Activated CD8-positive, alpha-beta T cell treated with anti-CD3 and anti-CD28 coated beads, Interleukin-2, amount 10 ng/mL, durations not matched to agents 7 days and 5 days (primary cell): ENCODE results near the gene IL17RC. TPM values are rescaled to one million over a fixed set of nuclear protein-coding genes. Genes with fewer than 3 reads are reported as not detected.
A peak's percentile ranks its signal among the peaks of the same experiment; 100 is the strongest.
"Not testable (repeated sequence)": the region's sequence is repeated elsewhere in the genome, so short reads cannot be mapped to it uniquely, and the experiment has no call there.

Experiments
- ATAC-seq: fragments of 150-1000 bp; cut with Tn5 transposase; one replicate; pipeline ENCODE4 v1.10.0; 2021; ENCODE audit warnings: moderate library complexity
- CTCF ChIA-PET: fragments of 350-600 bp; sonication (Branson Sonifier 250); formaldehyde crosslinking; loops from one replicate; lab custom pipeline; 2021; ENCODE audit warnings: antibody characterized with exemption; lab: Charles Lee
- POLR2A ChIA-PET: fragments of 350-600 bp; sonication (Branson Sonifier 250); formaldehyde crosslinking; loops from one replicate; lab custom pipeline; 2021; ENCODE audit warnings: antibody characterized with exemption; lab: Charles Lee
- DNase-seq: peaks from one replicate; pipeline ENCODE4 v3.0.0-alpha.2; 2020
- H3K27ac Mint-ChIP-seq: one replicate; pipeline ENCODE4 v1.8.0; 2021; ENCODE audit warnings: mild to moderate bottlenecking, mixed read lengths
- H3K27me3 Mint-ChIP-seq: one replicate; pipeline ENCODE4 v1.8.0; 2021; ENCODE audit warnings: low read depth, mixed read lengths
- H3K36me3 Mint-ChIP-seq: one replicate; pipeline ENCODE4 v1.8.0; 2021; ENCODE audit warnings: low read depth, mixed read lengths
- H3K4me1 Mint-ChIP-seq: one replicate; pipeline ENCODE4 v1.8.0; 2021; ENCODE audit warnings: low read depth, mixed read lengths
- H3K4me3 Mint-ChIP-seq: one replicate; pipeline ENCODE4 v1.8.0; 2021; ENCODE audit warnings: mild to moderate bottlenecking, mixed read lengths
- H3K9me3 Mint-ChIP-seq: one replicate; pipeline ENCODE4 v1.8.0; 2022; ENCODE audit warnings: mixed read lengths; ENCODE audit not compliant: insufficient read depth
- total RNA-seq, 2 experiments: library from RNA; stranded (reverse); gene quantifications; one replicate each; pipeline ENCODE4 v1.2.3, GENCODE V29; 2021

IL17RC gene
- total RNA-seq, 2 experiments from 2014 or later, result 0.42 to 0.55 TPM

GRCh38 chr3:9883706-9884554 lies 33.0 kb upstream of the IL17RC start:
- no peak overlapping the region for H3K27ac Mint-ChIP-seq
- ATAC-seq (no peak), DNase-seq (no peak)
- H3K9me3 Mint-ChIP-seq, result no peaks in the 10 kb centered on the region
- H3K27me3 Mint-ChIP-seq, result peaks cover 8% of the 10 kb centered on the region
- CTCF ChIA-PET, result interaction anchor here (1.0 to 1.8 kb wide), 3 partner anchors 9 to 380 kb away, joined by 3 to 6 read pairs (median 5); no protein-coding TSS in a partner anchor
- H3K36me3 Mint-ChIP-seq, result no peaks in the 10 kb centered on the region
- POLR2A ChIA-PET, result no interaction called here
- no peak overlapping the region for H3K4me3 Mint-ChIP-seq
- no peaks in the 10 kb centered on the region for H3K4me1 Mint-ChIP-seq

- CTCF ChIA-PET, result interaction anchor here (1.0 to 1.8 kb wide), 3 partner anchors 46 to 380 kb away, joined by 3 to 6 read pairs (median 5); no protein-coding TSS in a partner anchor
- no peak for ATAC-seq
- no peak for DNase-seq
- POLR2A ChIA-PET, result no interaction called here
- H3K4me1 Mint-ChIP-seq, result peaks cover 3% of the 10 kb centered on the region
- peaks cover 8% of the 10 kb centered on the region for H3K27me3 Mint-ChIP-seq
- no peaks in the 10 kb centered on the region for H3K9me3 Mint-ChIP-seq
- H3K27ac Mint-ChIP-seq, result no peak overlapping the region
- no peaks in the 10 kb centered on the region for H3K36me3 Mint-ChIP-seq
- H3K4me3 Mint-ChIP-seq, result no peak overlapping the region
These were observed 32.2 kb upstream of the IL17RC start for GRCh38 chr3:9884555-9885165.

- POLR2A ChIA-PET, result no interaction called here
These were observed 30.6 kb upstream of the IL17RC start for GRCh38 chr3:9886328-9886727.

GRCh38 chr3:9887480-9887879 lies 29.4 kb upstream of the IL17RC start:
- no peak for DNase-seq
- H3K4me3 Mint-ChIP-seq, result no peak overlapping the region
- H3K9me3 Mint-ChIP-seq, result no peaks in the 10 kb centered on the region
- POLR2A ChIA-PET, result no interaction called here
- CTCF ChIA-PET, result interaction anchor here (1.3 kb wide), 1 partner anchor 15 kb away, joined by 3 read pairs; the partner anchor contains the start of gene IL17RE
- ATAC-seq, result no peak
- H3K27ac Mint-ChIP-seq, result no peak overlapping the region
- H3K27me3 Mint-ChIP-seq, result peaks cover 5% of the 10 kb centered on the region
- H3K36me3 Mint-ChIP-seq, result peaks cover 13% of the 10 kb centered on the region
- H3K4me1 Mint-ChIP-seq, result peaks cover 18% of the 10 kb centered on the region

More at GRCh38 chr3:9886328-9886727, 30.6 kb upstream of the IL17RC start:
- CTCF ChIA-PET, result interaction anchor here (1.3 kb wide), 1 partner anchor 16 kb away, joined by 3 read pairs; the partner anchor contains the start of gene IL17RE
- Mint-ChIP-seq H3K36me3 (peaks cover 6% of the 10 kb centered on the region), H3K4me1 (peaks cover 11% of the 10 kb centered on the region), H3K9me3 (no peaks in the 10 kb centered on the region), H3K27ac (no peak overlapping the region), H3K27me3 (peaks cover 5% of the 10 kb centered on the region), H3K4me3 (no peak overlapping the region)
- no peak for ATAC-seq
- DNase-seq, result no peak

- H3K4me1 Mint-ChIP-seq, result peaks cover 26% of the 10 kb centered on the region
- no peak for ATAC-seq
- H3K36me3 Mint-ChIP-seq, result peaks cover 21% of the 10 kb centered on the region
- ChIA-PET CTCF (no interaction called here), POLR2A (no interaction called here)
- H3K27ac Mint-ChIP-seq, result no peak overlapping the region
- peaks cover 5% of the 10 kb centered on the region for H3K27me3 Mint-ChIP-seq
- no peaks in the 10 kb centered on the region for H3K9me3 Mint-ChIP-seq
- H3K4me3 Mint-ChIP-seq, result no peak overlapping the region
- DNase-seq, result no peak
These were observed 28.4 kb upstream of the IL17RC start for GRCh38 chr3:9888540-9888939.

GRCh38 chr3:9889405-9889804 lies 27.5 kb upstream of the IL17RC start:
- no peak for DNase-seq
- H3K27me3 Mint-ChIP-seq, result peaks cover 2% of the 10 kb centered on the region
- peak overlapping the region; percentile 99 for H3K4me3 Mint-ChIP-seq
- H3K9me3 Mint-ChIP-seq, result no peaks in the 10 kb centered on the region
- POLR2A ChIA-PET, result interaction anchor here (1.1 to 2.7 kb wide), 4 partner anchors 18 to 97 kb away, joined by 3 to 15 read pairs (median 4); partner anchors contain the start of gene EMC3
- peaks cover 32% of the 10 kb centered on the region for H3K4me1 Mint-ChIP-seq
- H3K27ac Mint-ChIP-seq, result peak overlapping the region; percentile 98
- ATAC-seq, result no peak
- peaks cover 29% of the 10 kb centered on the region for H3K36me3 Mint-ChIP-seq
- CTCF ChIA-PET, result interaction anchor here (3.3 to 3.5 kb wide), 2 partner anchors 13 to 43 kb away, joined by 20 to 34 read pairs; partner anchors contain the start of genes CRELD1 and IL17RE

- Mint-ChIP-seq H3K27me3 (peaks cover 2% of the 10 kb centered on the region), H3K36me3 (peaks cover 35% of the 10 kb centered on the region), H3K4me1 (peaks cover 38% of the 10 kb centered on the region), H3K27ac (peak within 1 kb of the TSS; percentile 98), H3K9me3 (no peaks in the 10 kb centered on the region), H3K4me3 (peak within 1 kb of the TSS; percentile 99)
- POLR2A ChIA-PET, result interaction anchor here (0.6 to 2.7 kb wide), 17 partner anchors 11 to 138 kb away, joined by 3 to 29 read pairs (median 4); partner anchors contain the start of genes CIDEC, CRELD1, EMC3 and IL17RE
- DNase-seq (peak; percentile 93), ATAC-seq (peak; percentile 91)
- CTCF ChIA-PET, result interaction anchor here (1.9 to 3.5 kb wide), 4 partner anchors 12 to 56 kb away, joined by 7 to 34 read pairs (median 15); partner anchors contain the start of genes CRELD1, IL17RE and RPUSD3
These were observed 26.4 kb upstream of the IL17RC start, which contains the start of gene JAGN1 for GRCh38 chr3:9890249-9891071. Gene JAGN1, plus strand, starts transcription at chr3:9890610. Its CDS starts 113 bp downstream, at chr3:9890723.

GRCh38 chr3:9891072-9891622 lies 25.8 kb upstream of the IL17RC start:
- Mint-ChIP-seq H3K4me3 (peak overlapping the region; percentile 99), H3K4me1 (peaks cover 38% of the 10 kb centered on the region), H3K9me3 (no peaks in the 10 kb centered on the region), H3K27me3 (peaks cover 2% of the 10 kb centered on the region), H3K27ac (peak overlapping the region; percentile 98), H3K36me3 (peaks cover 35% of the 10 kb centered on the region)
- ATAC-seq (no peak), DNase-seq (no peak)
- ChIA-PET CTCF (interaction anchor here (1.9 to 3.5 kb wide), 4 partner anchors 11 to 56 kb away, joined by 7 to 34 read pairs (median 15); partner anchors contain the start of genes CRELD1, IL17RE and RPUSD3), POLR2A (interaction anchor here (0.6 to 2.7 kb wide), 11 partner anchors 10 to 59 kb away, joined by 3 to 29 read pairs (median 4); partner anchors contain the start of genes CRELD1 and IL17RE)

- POLR2A ChIA-PET, result interaction anchor here (0.6 to 1.6 kb wide), 6 partner anchors 9 to 106 kb away, joined by 3 to 10 read pairs (median 3); partner anchors contain the start of genes IL17RE and RPUSD3
- Mint-ChIP-seq H3K36me3 (peaks cover 38% of the 10 kb centered on the region), H3K9me3 (no peaks in the 10 kb centered on the region), H3K27ac (no peak overlapping the region), H3K4me1 (peaks cover 41% of the 10 kb centered on the region), H3K27me3 (no peaks in the 10 kb centered on the region), H3K4me3 (no peak overlapping the region)
- no peak for DNase-seq
- ATAC-seq, result no peak
- CTCF ChIA-PET, result interaction anchor here (1.4 to 1.5 kb wide), 2 partner anchors 39 to 45 kb away, joined by 3 to 5 read pairs; no protein-coding TSS in a partner anchor
These were observed 23.2 kb upstream of the IL17RC start for GRCh38 chr3:9893739-9894138.

GRCh38 chr3:9895715-9896114 lies 21.2 kb upstream of the IL17RC start:
- not testable (repeated sequence) for ATAC-seq, DNase-seq, H3K4me3 Mint-ChIP-seq, H3K9me3 Mint-ChIP-seq, H3K27me3 Mint-ChIP-seq, H3K27ac Mint-ChIP-seq
- ChIA-PET CTCF (interaction anchor here (0.6 to 0.8 kb wide), 2 partner anchors 9 to 36 kb away, joined by 3 read pairs; no protein-coding TSS in a partner anchor), POLR2A (interaction anchor here (0.7 kb wide), 1 partner anchor 103 kb away, joined by 3 read pairs; the partner anchor contains the start of gene ARPC4)
- peaks cover 36% of the 10 kb centered on the region for H3K36me3 Mint-ChIP-seq
- peaks cover 36% of the 10 kb centered on the region for H3K4me1 Mint-ChIP-seq
